ENCODE measurements around the gene CTRL.

The CTRL gene

DNA sequence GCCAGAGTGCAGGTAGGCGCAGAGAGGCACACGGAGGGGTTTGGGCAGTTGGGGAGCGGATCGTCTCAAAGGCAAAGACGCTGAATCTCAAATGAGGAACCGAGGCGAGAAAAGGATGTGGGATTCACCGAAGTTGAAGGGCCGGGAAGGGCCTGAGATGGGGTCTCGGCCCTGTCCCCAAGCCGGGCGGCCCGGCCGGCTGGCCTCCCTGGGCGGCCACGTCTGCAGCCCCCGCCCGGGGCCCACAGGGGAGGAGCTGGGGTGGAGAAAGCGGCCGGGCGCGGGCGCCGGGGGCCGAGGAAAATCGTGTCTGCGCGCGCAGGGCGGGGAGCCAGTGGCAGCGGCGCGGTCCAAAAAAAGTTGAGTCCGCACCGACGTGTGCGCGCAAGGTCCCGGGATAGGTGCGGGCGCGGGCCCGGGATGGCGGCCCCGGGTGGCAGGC is 36.3 kb upstream of the CTRL start:
- H3K4me1 ChIP-seq (ENCODE audit: control insufficient read depth, insufficient read depth, low read length) = no peaks in the 10 kb centered on the region; the same call in none of the 2 replicates
- peak overlapping the region; percentile 68 for H3K4me3 ChIP-seq (ENCODE audit: low read depth, low read length)
- H3K27ac ChIP-seq (ENCODE audit: extremely low read depth, low read depth, low read length) = peak overlapping the region; percentile 80; the same call in 1 of the 2 replicates
- peaks cover 0 to 31% of the 10 kb centered on the region in 2 experiments; a peak in 1 of 3 replicates for H3K36me3 ChIP-seq (ENCODE audit: control insufficient read depth in 2 of 2, insufficient read depth in 1 of 2, low read length in 2 of 2)
- ChIA-PET POLR2A (interaction anchor here (0.9 kb wide), 1 partner anchor 31 kb away, joined by 3 read pairs; the partner anchor contains the start of gene PSMB10), CTCF (no interaction called here)
- TF ChIP-seq, protein P1, sequence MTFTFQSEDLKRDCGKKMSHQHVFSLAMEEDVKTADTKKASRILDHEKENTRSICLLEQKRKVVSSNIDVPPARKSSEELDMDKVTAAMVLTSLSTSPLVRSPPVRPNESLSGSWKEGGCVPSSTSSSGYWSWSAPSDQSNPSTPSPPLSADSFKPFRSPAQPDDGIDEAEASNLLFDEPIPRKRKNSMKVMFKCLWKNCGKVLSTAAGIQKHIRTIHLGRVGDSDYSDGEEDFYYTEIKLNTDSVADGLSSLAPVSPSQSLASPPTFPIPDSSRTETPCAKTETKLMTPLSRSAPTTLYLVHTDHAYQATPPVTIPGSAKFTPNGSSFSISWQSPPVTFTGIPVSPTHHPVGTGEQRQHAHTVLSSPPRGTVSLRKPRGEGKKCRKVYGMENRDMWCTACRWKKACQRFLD (tag by site-specific recombination; IDR thresholded peaks at IDR 0.05) = no peak
- peak; percentile 72 for TF ChIP-seq ZFP69B (tag by site-specific recombination; IDR thresholded peaks at IDR 0.05)
- TF ChIP-seq ZNF843 (tag by site-specific recombination; IDR thresholded peaks at IDR 0.05) = no peak
- TF ChIP-seq ZBTB1 (tag by site-specific recombination; IDR thresholded peaks at IDR 0.05) = no peak
- TF ChIP-seq, protein P2, sequence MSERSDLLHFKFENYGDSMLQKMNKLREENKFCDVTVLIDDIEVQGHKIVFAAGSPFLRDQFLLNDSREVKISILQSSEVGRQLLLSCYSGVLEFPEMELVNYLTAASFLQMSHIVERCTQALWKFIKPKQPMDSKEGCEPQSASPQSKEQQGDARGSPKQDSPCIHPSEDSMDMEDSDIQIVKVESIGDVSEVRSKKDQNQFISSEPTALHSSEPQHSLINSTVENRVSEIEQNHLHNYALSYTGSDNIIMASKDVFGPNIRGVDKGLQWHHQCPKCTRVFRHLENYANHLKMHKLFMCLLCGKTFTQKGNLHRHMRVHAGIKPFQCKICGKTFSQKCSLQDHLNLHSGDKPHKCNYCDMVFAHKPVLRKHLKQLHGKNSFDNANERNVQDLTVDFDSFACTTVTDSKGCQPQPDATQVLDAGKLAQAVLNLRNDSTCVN (tag by site-specific recombination; optimal IDR thresholded peaks at IDR 0.05) = peak; percentile 93
- TF ChIP-seq ZNF2 (tag by site-specific recombination; IDR thresholded peaks at IDR 0.05) = peak; percentile 10; the same call in 1 of the 2 replicates
- 0 out of 2 replicates have a peak, but pooled peaks have one; percentile 29 for TF ChIP-seq ZNF76 (tag by site-specific recombination; IDR thresholded peaks at IDR 0.05; ENCODE audit: borderline replicate concordance, low read depth)
- TF ChIP-seq GLI2 (tag by site-specific recombination; IDR thresholded peaks at IDR 0.05; ENCODE audit: borderline replicate concordance, low read depth) = no peak
- TF ChIP-seq, protein P3, sequence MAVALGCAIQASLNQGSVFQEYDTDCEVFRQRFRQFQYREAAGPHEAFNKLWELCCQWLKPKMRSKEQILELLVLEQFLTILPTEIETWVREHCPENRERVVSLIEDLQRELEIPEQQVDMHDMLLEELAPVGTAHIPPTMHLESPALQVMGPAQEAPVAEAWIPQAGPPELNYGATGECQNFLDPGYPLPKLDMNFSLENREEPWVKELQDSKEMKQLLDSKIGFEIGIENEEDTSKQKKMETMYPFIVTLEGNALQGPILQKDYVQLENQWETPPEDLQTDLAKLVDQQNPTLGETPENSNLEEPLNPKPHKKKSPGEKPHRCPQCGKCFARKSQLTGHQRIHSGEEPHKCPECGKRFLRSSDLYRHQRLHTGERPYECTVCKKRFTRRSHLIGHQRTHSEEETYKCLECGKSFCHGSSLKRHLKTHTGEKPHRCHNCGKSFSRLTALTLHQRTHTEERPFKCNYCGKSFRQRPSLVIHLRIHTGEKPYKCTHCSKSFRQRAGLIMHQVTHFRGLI (tag by site-specific recombination; IDR thresholded peaks at IDR 0.05) = peak; percentile 21; the same call in 1 of the 2 replicates
- no peak for TF ChIP-seq ZNF133 (tag by site-specific recombination; IDR thresholded peaks at IDR 0.05)
- no peak for TF ChIP-seq ZNF19 (tag by site-specific recombination; IDR thresholded peaks at IDR 0.05; ENCODE audit: low read depth)
- TF ChIP-seq ZNF621 (tag by site-specific recombination; IDR thresholded peaks at IDR 0.05) = no peak
- no peak for TF ChIP-seq ZNF791 (tag by site-specific recombination; IDR thresholded peaks at IDR 0.05)
- TF ChIP-seq, protein P4, sequence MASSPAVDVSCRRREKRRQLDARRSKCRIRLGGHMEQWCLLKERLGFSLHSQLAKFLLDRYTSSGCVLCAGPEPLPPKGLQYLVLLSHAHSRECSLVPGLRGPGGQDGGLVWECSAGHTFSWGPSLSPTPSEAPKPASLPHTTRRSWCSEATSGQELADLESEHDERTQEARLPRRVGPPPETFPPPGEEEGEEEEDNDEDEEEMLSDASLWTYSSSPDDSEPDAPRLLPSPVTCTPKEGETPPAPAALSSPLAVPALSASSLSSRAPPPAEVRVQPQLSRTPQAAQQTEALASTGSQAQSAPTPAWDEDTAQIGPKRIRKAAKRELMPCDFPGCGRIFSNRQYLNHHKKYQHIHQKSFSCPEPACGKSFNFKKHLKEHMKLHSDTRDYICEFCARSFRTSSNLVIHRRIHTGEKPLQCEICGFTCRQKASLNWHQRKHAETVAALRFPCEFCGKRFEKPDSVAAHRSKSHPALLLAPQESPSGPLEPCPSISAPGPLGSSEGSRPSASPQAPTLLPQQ (tag by site-specific recombination; IDR thresholded peaks at IDR 0.05) = peak; percentile 91
- TF ChIP-seq ZSCAN30 (tag by site-specific recombination; IDR thresholded peaks at IDR 0.05) = 0 out of 2 replicates have a peak, but pooled peaks have one; percentile 14
- no peak for TF ChIP-seq SETDB1 (IDR thresholded peaks at IDR 0.05; ENCODE audit: insufficient read length, low read length)
- TF ChIP-seq GLIS2 (tag by site-specific recombination; IDR thresholded peaks at IDR 0.05) = peak; percentile 16; the same call in 1 of the 2 replicates
- TF ChIP-seq PRDM10 (tag by site-specific recombination; IDR thresholded peaks at IDR 0.05) = no peak
- TF ChIP-seq ZNF335 (tag by site-specific recombination; conservative IDR thresholded peaks at IDR 0.05) = 0 out of 2 replicates have a peak, but pooled peaks have one; percentile 2
- H3K9me3 ChIP-seq (ENCODE audit: control insufficient read depth, insufficient read depth, low read depth, low read length) = no peaks in the 10 kb centered on the region

Data from HEK293 (cell line).